ENCODE results near the gene PIGC.

The PIGC gene

GRCh38 chr1:172482044-172482443 lies 38.2 kb upstream of the PIGC start (continued):
- TF ChIP-seq ZNF23 (tag by site-specific recombination; IDR thresholded peaks at IDR 0.05; ENCODE audit: borderline replicate concordance) (no peak), ZNF146 (tag by site-specific recombination; IDR thresholded peaks at IDR 0.05) (no peak)
- TF ChIP-seq, protein P1, sequence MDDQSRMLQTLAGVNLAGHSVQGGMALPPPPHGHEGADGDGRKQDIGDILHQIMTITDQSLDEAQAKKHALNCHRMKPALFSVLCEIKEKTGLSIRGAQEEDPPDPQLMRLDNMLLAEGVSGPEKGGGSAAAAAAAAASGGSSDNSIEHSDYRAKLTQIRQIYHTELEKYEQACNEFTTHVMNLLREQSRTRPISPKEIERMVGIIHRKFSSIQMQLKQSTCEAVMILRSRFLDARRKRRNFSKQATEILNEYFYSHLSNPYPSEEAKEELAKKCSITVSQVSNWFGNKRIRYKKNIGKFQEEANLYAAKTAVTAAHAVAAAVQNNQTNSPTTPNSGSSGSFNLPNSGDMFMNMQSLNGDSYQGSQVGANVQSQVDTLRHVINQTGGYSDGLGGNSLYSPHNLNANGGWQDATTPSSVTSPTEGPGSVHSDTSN (CRISPR knock-in tag; IDR thresholded peaks at IDR 0.05) = no peak

DNA sequence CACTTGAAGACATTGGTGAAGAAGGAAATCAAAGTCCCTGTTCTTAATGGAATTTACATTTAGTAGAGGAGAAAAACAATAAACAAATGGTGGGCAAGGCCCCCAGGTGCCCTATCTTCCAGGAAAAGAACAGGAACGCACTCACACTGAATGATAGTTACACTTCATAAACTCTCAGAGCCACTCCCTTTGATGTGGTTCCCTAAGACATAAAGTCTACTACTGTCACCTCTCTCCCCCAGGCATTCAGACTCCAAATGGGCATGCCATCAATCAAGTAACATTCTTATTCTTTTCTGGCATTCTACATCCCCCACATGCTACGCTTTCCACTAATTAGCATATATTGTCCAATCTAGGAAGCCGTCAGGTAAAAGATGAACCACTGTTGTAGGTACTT lies 36.6 kb upstream of the PIGC start:
- TF ChIP-seq TCF7L2 (IDR thresholded peaks at IDR 0.05; ENCODE audit: borderline replicate concordance, low read depth, low read length) = peak; percentile 87
- TF ChIP-seq ZEB2 (tag by site-specific recombination; IDR thresholded peaks at IDR 0.05) = no peak
- TF ChIP-seq ZBTB11 (tag by site-specific recombination; conservative IDR thresholded peaks at IDR 0.05; ENCODE audit: low read depth) = no peak
- peak; percentile 59 for TF ChIP-seq FEZF1 (tag by site-specific recombination; IDR thresholded peaks at IDR 0.05)
- no peak for TF ChIP-seq ZNF544 (tag by site-specific recombination; IDR thresholded peaks at IDR 0.05)
- peak; percentile 73; the same call in 1 of the 2 replicates for TF ChIP-seq OSR2 (tag by site-specific recombination; IDR thresholded peaks at IDR 0.05)
- Histone ChIP-seq H3K4me1 (ENCODE audit: control insufficient read depth, insufficient read depth, low read length) (no peaks in the 10 kb centered on the region), H3K9me3 (ENCODE audit: control insufficient read depth, insufficient read depth, low read depth, low read length) (no peaks in the 10 kb centered on the region), H3K4me3 (ENCODE audit: low read depth, low read length) (no peak overlapping the region), H3K36me3 (ENCODE audit: control insufficient read depth in 2 of 2, insufficient read depth in 1 of 2, low read length in 2 of 2) (no peaks in the 10 kb centered on the region), H3K27ac (ENCODE audit: extremely low read depth, low read depth, low read length) (no peak overlapping the region)
- POLR2A ChIA-PET = no interaction called here
- CTCF ChIA-PET = no interaction called here

DNA sequence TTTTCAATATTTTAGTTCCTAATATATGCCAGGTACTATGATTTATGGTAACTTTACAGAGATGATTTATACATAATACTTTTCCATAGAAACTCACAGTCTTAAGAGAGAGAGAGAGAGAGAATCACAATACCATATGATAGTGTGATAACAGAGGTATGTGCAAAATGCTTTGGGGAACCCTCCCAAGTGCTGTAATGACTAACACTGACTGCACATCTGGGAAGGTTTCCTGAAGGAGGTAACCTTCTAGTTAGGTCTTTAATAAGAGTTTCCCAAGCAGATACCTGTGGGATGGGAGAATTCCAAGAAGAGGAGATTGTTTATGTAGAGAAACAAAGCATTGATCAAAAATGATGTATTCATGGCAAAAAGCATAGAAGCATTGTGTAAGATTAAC lies 34.6 kb upstream of the PIGC start:
- CTCF ChIA-PET = no interaction called here
- H3K36me3 ChIP-seq (ENCODE audit: control insufficient read depth in 2 of 2, insufficient read depth in 1 of 2, low read length in 2 of 2) = no peaks in the 10 kb centered on the region
- H3K4me1 ChIP-seq (ENCODE audit: control insufficient read depth, insufficient read depth, low read length) = no peaks in the 10 kb centered on the region
- POLR2A ChIA-PET = no interaction called here
- no peak overlapping the region for H3K4me3 ChIP-seq (ENCODE audit: low read depth, low read length)
- H3K27ac ChIP-seq (ENCODE audit: extremely low read depth, low read depth, low read length) = no peak overlapping the region
- no peaks in the 10 kb centered on the region for H3K9me3 ChIP-seq (ENCODE audit: control insufficient read depth, insufficient read depth, low read depth, low read length)
- TF ChIP-seq ZNF555 (tag by site-specific recombination; conservative IDR thresholded peaks at IDR 0.05) (no peak), ZNF76 (tag by site-specific recombination; IDR thresholded peaks at IDR 0.05; ENCODE audit: borderline replicate concordance, low read depth) (no peak), ZNF530 (tag by site-specific recombination; IDR thresholded peaks at IDR 0.05; ENCODE audit: low read depth) (no peak), KLF9 (tag by site-specific recombination; IDR thresholded peaks at IDR 0.05; ENCODE audit: low read depth) (no peak), ZSCAN16 (tag by site-specific recombination; IDR thresholded peaks at IDR 0.05) (no peak), ZNF510 (tag by site-specific recombination; IDR thresholded peaks at IDR 0.05; ENCODE audit: insufficient replicate concordance) (no peak), HOXC10 (CRISPR knock-in tag; IDR thresholded peaks at IDR 0.05) (no peak), ZNF843 (tag by site-specific recombination; IDR thresholded peaks at IDR 0.05) (no peak), KLF10 (tag by site-specific recombination; IDR thresholded peaks at IDR 0.05) (no peak), ZNF146 (tag by site-specific recombination; IDR thresholded peaks at IDR 0.05) (no peak), ZNF155 (tag by site-specific recombination; IDR thresholded peaks at IDR 0.05) (no peak), ZFP3 (tag by site-specific recombination; IDR thresholded peaks at IDR 0.05; ENCODE audit: low read depth) (no peak)
- TF ChIP-seq, protein P2, sequence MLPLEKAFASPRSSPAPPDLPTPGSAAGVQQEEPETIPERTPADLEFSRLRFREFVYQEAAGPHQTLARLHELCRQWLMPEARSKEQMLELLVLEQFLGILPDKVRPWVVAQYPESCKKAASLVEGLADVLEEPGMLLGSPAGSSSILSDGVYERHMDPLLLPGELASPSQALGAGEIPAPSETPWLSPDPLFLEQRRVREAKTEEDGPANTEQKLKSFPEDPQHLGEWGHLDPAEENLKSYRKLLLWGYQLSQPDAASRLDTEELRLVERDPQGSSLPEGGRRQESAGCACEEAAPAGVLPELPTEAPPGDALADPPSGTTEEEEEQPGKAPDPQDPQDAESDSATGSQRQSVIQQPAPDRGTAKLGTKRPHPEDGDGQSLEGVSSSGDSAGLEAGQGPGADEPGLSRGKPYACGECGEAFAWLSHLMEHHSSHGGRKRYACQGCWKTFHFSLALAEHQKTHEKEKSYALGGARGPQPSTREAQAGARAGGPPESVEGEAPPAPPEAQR (tag by site-specific recombination; IDR thresholded peaks at IDR 0.05) = no peak
- TF ChIP-seq, protein P3, sequence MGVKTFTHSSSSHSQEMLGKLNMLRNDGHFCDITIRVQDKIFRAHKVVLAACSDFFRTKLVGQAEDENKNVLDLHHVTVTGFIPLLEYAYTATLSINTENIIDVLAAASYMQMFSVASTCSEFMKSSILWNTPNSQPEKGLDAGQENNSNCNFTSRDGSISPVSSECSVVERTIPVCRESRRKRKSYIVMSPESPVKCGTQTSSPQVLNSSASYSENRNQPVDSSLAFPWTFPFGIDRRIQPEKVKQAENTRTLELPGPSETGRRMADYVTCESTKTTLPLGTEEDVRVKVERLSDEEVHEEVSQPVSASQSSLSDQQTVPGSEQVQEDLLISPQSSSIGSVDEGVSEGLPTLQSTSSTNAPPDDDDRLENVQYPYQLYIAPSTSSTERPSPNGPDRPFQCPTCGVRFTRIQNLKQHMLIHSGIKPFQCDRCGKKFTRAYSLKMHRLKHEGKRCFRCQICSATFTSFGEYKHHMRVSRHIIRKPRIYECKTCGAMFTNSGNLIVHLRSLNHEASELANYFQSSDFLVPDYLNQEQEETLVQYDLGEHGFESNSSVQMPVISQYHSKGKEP (tag by site-specific recombination; IDR thresholded peaks at IDR 0.05) = no peak
- TF ChIP-seq, protein P4, sequence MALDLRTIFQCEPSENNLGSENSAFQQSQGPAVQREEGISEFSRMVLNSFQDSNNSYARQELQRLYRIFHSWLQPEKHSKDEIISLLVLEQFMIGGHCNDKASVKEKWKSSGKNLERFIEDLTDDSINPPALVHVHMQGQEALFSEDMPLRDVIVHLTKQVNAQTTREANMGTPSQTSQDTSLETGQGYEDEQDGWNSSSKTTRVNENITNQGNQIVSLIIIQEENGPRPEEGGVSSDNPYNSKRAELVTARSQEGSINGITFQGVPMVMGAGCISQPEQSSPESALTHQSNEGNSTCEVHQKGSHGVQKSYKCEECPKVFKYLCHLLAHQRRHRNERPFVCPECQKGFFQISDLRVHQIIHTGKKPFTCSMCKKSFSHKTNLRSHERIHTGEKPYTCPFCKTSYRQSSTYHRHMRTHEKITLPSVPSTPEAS (tag by site-specific recombination; IDR thresholded peaks at IDR 0.05) = no peak
- TF ChIP-seq, protein P5, sequence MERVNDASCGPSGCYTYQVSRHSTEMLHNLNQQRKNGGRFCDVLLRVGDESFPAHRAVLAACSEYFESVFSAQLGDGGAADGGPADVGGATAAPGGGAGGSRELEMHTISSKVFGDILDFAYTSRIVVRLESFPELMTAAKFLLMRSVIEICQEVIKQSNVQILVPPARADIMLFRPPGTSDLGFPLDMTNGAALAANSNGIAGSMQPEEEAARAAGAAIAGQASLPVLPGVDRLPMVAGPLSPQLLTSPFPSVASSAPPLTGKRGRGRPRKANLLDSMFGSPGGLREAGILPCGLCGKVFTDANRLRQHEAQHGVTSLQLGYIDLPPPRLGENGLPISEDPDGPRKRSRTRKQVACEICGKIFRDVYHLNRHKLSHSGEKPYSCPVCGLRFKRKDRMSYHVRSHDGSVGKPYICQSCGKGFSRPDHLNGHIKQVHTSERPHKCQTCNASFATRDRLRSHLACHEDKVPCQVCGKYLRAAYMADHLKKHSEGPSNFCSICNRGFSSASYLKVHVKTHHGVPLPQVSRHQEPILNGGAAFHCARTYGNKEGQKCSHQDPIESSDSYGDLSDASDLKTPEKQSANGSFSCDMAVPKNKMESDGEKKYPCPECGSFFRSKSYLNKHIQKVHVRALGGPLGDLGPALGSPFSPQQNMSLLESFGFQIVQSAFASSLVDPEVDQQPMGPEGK (tag by site-specific recombination; IDR thresholded peaks at IDR 0.05) = no peak
